Measurements from ENCODE around the gene TTC34.

DNA sequence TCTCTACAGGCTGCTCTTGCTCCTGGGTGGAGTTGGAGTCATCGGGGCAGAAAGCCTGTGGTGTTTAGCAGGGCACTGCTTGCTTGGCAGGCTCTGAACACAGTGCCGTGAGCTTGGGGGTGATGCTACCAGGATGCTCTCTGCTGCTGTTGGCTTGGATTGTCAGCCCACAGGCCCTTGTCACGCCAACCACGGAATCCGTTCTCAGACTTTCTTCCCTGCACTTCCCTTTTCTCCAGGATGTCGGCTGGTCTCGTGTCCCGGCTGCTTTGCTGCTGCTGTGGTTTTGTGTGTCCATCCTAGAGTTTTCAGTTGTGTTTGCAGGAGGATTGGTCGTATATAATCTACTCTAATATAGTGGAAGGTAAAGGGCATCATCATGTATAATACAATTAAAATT is 44.4 kb upstream of the TTC34 start:
- no peak for TF ChIP-seq CTCF (conservative IDR thresholded peaks at IDR 0.05)
- TF ChIP-seq EZH2 (IDR thresholded peaks at IDR 0.05; ENCODE audit: low read depth): no peak

All from PC-9 (cell line).